HFF-Myc (cell line): ENCODE results near the gene IQCF6.
"Not testable (repeated sequence)": the region's sequence is repeated elsewhere in the genome, so short reads cannot be mapped to it uniquely, and the experiment has no call there.

Experiments used
- DNase-seq: peaks from one replicate; pipeline ENCODE4 v3.0.0-alpha.2; 2011; ENCODE audit warnings: low read depth; ENCODE audit errors: extremely low read depth
- H3K4me3 ChIP-seq: replicated peaks from 2 replicates; pipeline ENCODE4 v1.5.1; 2011; ENCODE audit warnings: low read depth, mild to moderate bottlenecking, control low read depth, low read length
- CTCF ChIP-seq: IDR thresholded peaks from 2 replicates; pipeline ENCODE4 v1.5.1; 2012; ENCODE audit warnings: mild to moderate bottlenecking, low read depth, low read length, control low read depth; ENCODE audit errors: missing control alignments

Gene IQCF6

GRCh38 chr3:51748327-51748726 is 30.7 kb downstream of the IQCF6 start:
- no peak for DNase-seq
- TF ChIP-seq CTCF = no peak
- no peak overlapping the region for H3K4me3 ChIP-seq

DNA sequence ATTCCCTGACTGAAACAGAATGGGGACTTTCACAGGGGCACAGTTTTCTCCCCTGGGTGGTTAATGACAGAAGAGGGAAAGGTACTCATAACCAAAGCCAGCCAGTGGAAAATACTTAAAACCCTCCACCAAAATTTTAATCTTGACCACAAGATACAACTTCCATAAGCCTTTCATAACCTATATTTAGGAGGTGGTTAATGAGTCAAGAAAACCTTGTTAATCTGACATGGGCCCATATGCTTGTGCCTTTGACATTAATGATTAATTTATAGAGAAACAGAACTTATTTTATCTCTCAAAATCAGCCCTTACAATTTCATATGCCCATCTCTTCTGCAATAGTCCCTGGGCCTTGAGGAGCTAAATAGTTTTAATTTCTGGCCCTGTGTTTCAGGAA is 31.2 kb downstream of the IQCF6 start:
- no peak for DNase-seq
- TF ChIP-seq CTCF = no peak
- no peak overlapping the region for H3K4me3 ChIP-seq

DNA sequence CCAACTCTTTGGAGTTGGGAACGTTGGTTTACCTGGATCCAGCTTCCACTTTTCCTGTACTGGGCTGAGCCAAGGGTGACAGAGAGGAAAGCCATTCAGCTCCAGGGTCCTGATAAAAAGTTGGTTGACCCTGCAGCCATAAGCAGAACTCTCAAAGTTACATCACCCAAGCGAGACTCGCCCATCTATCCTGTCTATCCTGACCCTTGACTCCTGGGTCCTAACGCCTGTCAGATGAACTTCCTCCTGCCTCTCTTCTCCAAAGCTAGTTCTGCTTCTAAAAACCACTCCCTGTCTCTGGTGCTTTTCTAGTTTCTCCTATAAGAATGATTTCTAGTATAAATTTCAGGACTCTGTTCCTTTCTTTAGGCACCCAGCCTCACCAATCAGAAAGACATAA is 36.1 kb downstream of the IQCF6 start:
- not testable (repeated sequence) for H3K4me3 ChIP-seq, DNase-seq

GRCh38 chr3:51742320-51742719 is 36.7 kb downstream of the IQCF6 start:
- DNase-seq, H3K4me3 ChIP-seq: not testable (repeated sequence)

- DNase-seq = no peak
- no peak for TF ChIP-seq CTCF
Observed at GRCh38 chr3:51739110-51739509, 39.9 kb downstream of the IQCF6 start.

GRCh38 chr3:51735950-51736349 is 43.1 kb downstream of the IQCF6 start:
- TF ChIP-seq CTCF = no peak
- no peak for DNase-seq
- no peak overlapping the region for H3K4me3 ChIP-seq

More at GRCh38 chr3:51739110-51739509, 39.9 kb downstream of the IQCF6 start:
- H3K4me3 ChIP-seq = no peak overlapping the region

GRCh38 chr3:51735039-51735438 is 44.0 kb downstream of the IQCF6 start:
- no peak overlapping the region for H3K4me3 ChIP-seq
- TF ChIP-seq CTCF = no peak
- no peak for DNase-seq

DNA sequence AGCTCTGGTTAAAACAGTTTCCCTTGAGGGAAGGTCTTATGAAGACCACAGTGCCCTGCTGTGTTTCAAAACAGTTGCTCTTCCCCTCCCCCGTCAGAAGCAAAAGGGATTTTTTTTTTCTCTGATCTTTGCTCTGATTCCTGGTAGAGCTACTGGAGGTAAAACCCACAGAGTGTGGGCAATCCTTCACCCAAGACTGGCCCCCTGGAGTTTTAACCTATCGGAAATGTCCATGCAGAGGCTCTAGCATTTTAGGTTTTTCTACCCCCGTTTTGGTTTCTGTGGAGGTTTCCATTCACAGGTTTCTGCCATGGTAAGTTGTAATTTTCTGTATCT is 44.5 kb downstream of the IQCF6 start:
- TF ChIP-seq CTCF = no peak
- no peak for DNase-seq

More for the DNA sequence above, 44.5 kb downstream of the IQCF6 start:
- no peak overlapping the region for H3K4me3 ChIP-seq
